GM18505 (cell line): Measurements from ENCODE around the gene ZDHHC7.
"Not testable (repeated sequence)": the region's sequence is repeated elsewhere in the genome, so short reads cannot be mapped to it uniquely, and the experiment has no call there.

Experiments
- ATAC-seq: cut with Tn5 transposase; IDR thresholded peaks from one replicate; pipeline ENCODE4 v1.9.1; 2021; ENCODE audit not compliant: unreplicated experiment
- POLR2A ChIP-seq: IDR thresholded peaks from 4 replicates; pipeline ENCODE4 v1.6.1; 2011; ENCODE audit warnings: borderline replicate concordance; ENCODE audit not compliant: insufficient read depth, insufficient read length; ENCODE audit errors: extremely low read depth

The ZDHHC7 gene

DNA sequence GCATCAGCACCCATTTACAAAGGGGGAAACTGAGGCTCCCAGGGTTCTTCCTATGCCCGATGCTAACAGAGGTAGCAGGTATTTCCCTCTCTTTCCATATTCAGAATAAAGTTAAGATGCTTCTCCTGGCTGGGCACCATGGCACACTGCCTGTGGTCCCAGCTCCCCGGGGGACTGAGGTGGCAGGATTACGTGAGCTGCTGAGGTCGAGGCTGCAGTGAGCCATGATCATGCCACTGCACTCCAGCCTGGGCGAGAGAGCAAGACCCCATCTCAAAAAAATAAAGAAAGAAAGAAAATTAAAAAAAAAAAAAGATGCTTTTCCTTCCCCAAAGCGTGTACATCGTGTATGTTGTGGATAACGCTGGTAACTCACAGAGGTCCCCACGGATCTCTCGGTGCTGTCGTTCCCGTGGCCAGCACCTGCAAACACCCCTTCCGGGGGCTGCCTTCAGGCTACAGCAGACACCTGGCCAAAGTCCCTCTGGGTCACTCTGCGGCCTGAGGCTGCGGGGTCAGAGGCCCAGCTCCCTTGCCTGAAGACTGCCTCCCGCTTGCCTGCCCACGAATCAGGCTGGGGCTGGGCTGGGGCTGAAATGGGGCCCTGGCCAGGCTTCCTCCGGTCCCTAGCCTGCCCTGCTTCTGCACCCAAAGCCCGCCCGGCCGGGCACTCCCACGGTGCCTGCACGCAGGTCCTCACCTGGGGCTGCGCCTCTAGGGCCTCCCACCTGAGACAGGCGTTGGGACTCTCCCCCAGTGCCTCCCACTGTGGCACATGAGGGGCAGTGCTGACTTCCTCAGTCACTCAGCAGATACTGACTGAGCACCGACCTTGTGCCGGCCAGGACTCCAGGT, 63.1 kb downstream of the ZDHHC7 start:
- no peak for ATAC-seq
- no peak for TF ChIP-seq POLR2A

- no peak for ATAC-seq
- TF ChIP-seq POLR2A: no peak
Measured at GRCh38 chr16:84947022-84947421, 64.3 kb downstream of the ZDHHC7 start.

DNA sequence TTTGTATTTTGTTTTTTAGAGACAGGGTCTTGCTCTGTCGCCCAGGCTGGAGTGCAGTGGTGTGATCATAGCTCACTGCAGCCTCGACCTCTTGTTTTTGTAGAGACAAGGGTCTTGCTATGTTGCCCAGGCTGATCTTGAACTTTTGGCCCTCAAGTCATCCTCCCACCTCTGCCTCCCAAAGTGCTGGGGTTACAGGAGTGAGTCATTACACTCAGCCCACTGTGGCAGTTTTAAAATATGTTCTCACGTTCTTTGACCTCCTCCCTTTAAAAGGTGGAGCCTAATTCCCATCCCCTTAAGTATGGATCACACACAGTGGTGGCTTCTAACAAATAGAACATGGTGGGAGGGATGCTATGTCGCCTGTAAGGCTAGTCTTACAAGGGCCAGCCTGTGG, 67.7 kb downstream of the ZDHHC7 start:
- ATAC-seq: no peak
- no peak for TF ChIP-seq POLR2A

- ATAC-seq: no peak
- no peak for TF ChIP-seq POLR2A
Measured at GRCh38 chr16:84942786-84943185, 68.5 kb downstream of the ZDHHC7 start.

DNA sequence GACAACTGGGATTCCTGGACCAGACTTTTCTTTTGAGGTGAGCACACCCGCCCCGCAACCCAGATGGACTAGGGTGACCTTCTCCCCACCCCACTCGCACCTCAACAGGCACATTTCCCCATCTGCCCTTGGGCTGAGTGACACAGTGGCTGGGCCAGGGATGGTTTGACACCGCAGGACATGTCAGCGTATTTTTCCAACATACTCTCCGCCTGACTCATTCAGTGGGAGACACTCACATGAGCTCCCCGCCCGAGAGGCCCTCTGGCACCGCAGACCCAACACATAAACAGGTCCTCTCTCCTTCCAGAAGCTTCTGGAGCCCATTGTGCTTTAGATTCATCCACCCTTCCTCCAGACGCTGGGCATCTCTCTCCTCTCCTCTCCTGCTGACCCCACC, 69.4 kb downstream of the ZDHHC7 start:
- no peak for TF ChIP-seq POLR2A
- no peak for ATAC-seq

DNA sequence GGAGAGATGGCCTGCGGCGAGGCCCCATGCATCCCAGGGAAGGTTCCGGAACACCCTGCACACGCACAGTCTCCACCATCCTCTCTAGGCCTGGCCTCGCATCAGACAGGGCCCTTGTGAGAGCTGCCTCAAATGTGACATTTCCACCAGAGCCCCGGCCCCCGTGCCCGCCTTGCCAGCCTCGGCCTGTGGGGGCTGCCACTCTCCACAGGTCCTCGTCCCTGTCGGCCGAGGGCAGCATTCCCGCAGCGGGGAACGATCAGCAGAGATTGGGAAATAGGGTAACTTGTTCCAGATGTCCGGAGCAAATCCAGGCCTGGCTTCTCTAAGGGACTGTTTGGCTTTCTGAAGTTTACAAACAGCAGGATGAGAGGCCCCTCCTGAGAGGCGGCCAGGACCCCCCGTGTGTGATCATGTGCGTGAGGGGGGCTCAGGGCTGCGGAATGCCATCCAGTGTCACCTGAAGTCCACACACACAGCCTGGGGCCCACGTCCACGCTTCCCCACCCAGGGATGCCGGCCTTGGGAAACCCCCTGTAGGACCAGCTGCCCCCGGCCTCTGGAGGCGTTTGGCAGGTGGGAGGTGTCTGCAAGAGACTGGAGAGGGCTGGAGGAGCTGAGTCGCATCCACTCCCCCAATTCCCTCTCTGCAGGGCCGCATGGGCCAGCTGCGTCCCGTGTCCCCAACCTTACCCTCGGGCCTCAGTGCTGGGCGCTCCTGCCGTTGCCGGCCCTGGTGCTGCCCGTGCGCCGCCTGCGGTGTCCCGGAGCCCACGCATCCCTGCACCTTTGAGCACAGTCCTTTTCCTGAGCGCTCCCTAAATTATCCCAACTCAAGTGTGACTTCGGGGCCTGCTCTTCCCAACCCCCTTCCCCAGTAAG, 70.4 kb downstream of the ZDHHC7 start:
- ATAC-seq: no peak

GRCh38 chr16:84938616-84939015, 72.7 kb downstream of the ZDHHC7 start:
- ATAC-seq: not testable (repeated sequence)

More for the DNA sequence above, 70.4 kb downstream of the ZDHHC7 start:
- no peak for TF ChIP-seq POLR2A

GRCh38 chr16:84937196-84938005, 73.9 kb downstream of the ZDHHC7 start:
- no peak for ATAC-seq
- no peak for TF ChIP-seq POLR2A

- TF ChIP-seq POLR2A: no peak
- no peak for ATAC-seq
Measured at GRCh38 chr16:84933774-84934631, 77.3 kb downstream of the ZDHHC7 start.

- ATAC-seq: no peak
- TF ChIP-seq POLR2A: no peak
Measured at GRCh38 chr16:84932681-84933080, 78.7 kb downstream of the ZDHHC7 start.

DNA sequence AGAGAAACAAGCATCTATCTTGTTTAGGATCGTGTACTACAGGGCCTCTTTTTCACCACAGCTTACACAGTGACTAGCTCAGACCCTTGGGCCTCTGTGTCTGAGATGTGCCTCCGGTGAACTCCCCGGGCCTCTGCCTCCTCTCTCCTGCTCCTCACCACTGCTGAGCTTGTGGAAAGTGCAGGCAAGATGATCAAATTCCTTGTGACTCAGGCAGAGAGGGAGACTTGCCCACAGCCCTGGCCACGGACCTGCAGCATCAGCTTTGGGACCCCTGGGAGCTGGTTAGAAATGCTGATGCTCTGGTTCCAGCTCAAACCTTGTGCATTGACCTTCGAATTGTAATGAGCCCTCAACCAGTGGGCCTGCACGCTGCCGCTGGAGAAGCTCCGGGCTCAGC, 79.8 kb downstream of the ZDHHC7 start:
- no peak for TF ChIP-seq POLR2A
- no peak for ATAC-seq

DNA sequence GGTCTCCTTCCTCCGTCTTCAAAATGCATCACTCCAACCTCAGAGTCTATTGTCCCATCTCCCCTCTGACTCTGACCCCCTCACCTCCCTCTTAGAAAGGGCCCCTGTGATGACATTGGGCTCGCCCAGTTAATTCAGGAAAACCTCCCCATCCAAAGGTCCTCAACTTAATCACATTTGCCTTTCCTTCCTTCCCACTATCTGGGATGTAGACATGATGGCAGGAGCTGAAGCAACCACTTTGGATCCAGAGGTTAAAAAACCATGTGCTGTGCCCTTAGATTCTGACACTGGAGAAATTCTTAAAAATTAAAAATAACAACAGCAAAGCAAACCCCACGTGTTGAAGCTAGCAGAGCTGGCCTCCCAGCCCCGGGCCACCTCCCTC, 80.2 kb downstream of the ZDHHC7 start:
- no peak for TF ChIP-seq POLR2A
- no peak for ATAC-seq
